Measurements from ENCODE around the gene ACVR1.
"Not testable (repeated sequence)": the region's sequence is repeated elsewhere in the genome, so short reads cannot be mapped to it uniquely, and the experiment has no call there.

The ACVR1 gene

GRCh38 chr2:157756447-157756846 is 119.7 kb downstream of the ACVR1 start:
- Mint-ChIP-seq H3K9me3 (peaks cover 32% of the 10 kb centered on the region), H3K36me3 (ENCODE audit: low read depth) (peaks cover 100% of the 10 kb centered on the region)
- intact Hi-C loops (cut with micrococcal nuclease); H3K27ac Mint-ChIP-seq; H3K4me1 Mint-ChIP-seq (ENCODE audit: low read depth); H3K27me3 Mint-ChIP-seq; H3K4me3 Mint-ChIP-seq: not testable (repeated sequence)

DNA sequence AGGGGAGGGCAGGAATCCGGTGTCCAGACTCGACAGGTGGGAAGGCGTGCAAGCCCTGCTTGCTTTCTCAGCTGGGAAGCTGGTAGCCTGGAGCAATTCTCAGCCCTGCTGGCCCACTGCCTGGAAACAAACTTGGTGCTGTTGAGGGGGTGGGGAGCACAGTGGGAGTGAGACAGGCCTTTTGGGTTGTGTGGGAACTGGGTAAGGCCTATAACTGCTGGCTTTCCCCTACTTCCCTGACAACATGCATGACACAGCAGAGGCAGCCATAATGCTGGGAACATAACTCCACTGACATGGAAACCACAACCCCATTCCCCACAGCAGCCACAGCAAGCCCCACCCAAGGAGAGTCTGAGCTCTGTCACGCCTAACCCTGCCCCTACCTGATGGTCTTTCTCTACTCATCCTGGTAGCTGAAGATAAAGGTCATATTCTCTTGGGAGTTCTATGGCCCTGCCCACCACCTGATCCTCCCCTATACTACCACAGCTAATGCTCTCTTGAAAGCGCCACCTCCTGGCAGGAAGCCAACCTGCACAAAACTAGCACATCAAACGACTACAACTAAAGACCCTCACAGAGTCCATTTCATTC is 124.6 kb downstream of the ACVR1 start:
- peaks cover 13% of the 10 kb centered on the region for H3K9me3 Mint-ChIP-seq
- intact Hi-C loops (cut with micrococcal nuclease), result no loop called here
- H3K4me1 Mint-ChIP-seq (ENCODE audit: low read depth), result peaks cover 7% of the 10 kb centered on the region
- peaks cover 93% of the 10 kb centered on the region for H3K36me3 Mint-ChIP-seq (ENCODE audit: low read depth)
- H3K27ac Mint-ChIP-seq, result no peak overlapping the region
- no peak overlapping the region for H3K4me3 Mint-ChIP-seq
- H3K27me3 Mint-ChIP-seq, result no peaks in the 10 kb centered on the region

DNA sequence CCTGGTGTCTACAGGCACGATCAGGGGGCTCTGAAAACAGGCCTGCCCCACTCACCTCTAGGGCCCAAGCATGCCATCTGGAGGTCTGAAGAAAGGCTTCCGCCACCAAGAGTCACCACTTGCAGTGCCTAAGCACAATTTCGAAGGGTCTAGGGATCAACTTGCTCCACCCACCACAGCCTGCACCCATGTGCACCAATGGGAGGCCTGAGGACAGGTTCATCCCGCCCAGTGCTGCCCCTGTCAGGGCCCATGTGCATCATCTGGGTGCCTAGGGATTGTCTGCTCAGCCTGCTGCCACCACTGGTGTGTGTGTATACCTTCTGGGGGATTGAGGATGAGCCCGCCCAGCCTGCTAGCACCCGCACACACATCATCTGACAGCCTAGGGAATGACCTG is 126.4 kb downstream of the ACVR1 start:
- Mint-ChIP-seq H3K9me3 (no peaks in the 10 kb centered on the region), H3K4me3 (no peak overlapping the region), H3K36me3 (ENCODE audit: low read depth) (peaks cover 86% of the 10 kb centered on the region), H3K27ac (no peak overlapping the region), H3K27me3 (no peaks in the 10 kb centered on the region), H3K4me1 (ENCODE audit: low read depth) (peaks cover 7% of the 10 kb centered on the region)
- intact Hi-C loops (cut with micrococcal nuclease), result no loop called here

- H3K27me3 Mint-ChIP-seq, result no peaks in the 10 kb centered on the region
These were observed 127.6 kb downstream of the ACVR1 start for GRCh38 chr2:157748371-157749142.

GRCh38 chr2:157747695-157748370 is 128.3 kb downstream of the ACVR1 start:
- peaks cover 80% of the 10 kb centered on the region for H3K36me3 Mint-ChIP-seq (ENCODE audit: low read depth)

More at GRCh38 chr2:157748371-157749142, 127.6 kb downstream of the ACVR1 start:
- H3K27ac Mint-ChIP-seq, result no peak overlapping the region
- intact Hi-C loops (cut with micrococcal nuclease), result no loop called here
- peaks cover 81% of the 10 kb centered on the region for H3K36me3 Mint-ChIP-seq (ENCODE audit: low read depth)
- H3K9me3 Mint-ChIP-seq, result no peaks in the 10 kb centered on the region
- H3K4me3 Mint-ChIP-seq, result no peak overlapping the region
- peaks cover 7% of the 10 kb centered on the region for H3K4me1 Mint-ChIP-seq (ENCODE audit: low read depth)

DNA sequence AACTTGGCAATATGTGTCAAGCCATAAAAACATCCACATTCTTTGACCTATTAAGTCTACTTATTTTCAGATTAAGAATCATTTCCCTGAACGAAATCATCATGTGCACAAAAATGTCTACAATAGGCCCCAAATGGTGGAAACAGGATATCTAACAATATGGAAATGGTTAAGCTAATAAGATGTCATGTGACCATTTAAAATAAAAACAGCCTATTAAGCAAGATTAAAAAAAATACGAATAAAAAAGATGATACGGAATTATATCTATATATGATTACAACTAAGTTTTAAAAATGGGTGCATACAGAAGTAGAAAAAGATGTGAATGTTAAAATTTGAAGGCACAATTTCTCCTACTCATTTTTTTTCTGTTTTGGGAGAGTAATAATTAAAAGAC is 128.8 kb downstream of the ACVR1 start:
- intact Hi-C loops (cut with micrococcal nuclease), result no loop called here
- Mint-ChIP-seq H3K36me3 (ENCODE audit: low read depth) (peaks cover 80% of the 10 kb centered on the region), H3K27ac (no peak overlapping the region), H3K9me3 (no peaks in the 10 kb centered on the region), H3K27me3 (no peaks in the 10 kb centered on the region), H3K4me3 (no peak overlapping the region), H3K4me1 (ENCODE audit: low read depth) (peaks cover 7% of the 10 kb centered on the region)

More at GRCh38 chr2:157747695-157748370, 128.3 kb downstream of the ACVR1 start:
- Mint-ChIP-seq H3K4me3 (no peak overlapping the region), H3K9me3 (no peaks in the 10 kb centered on the region), H3K4me1 (ENCODE audit: low read depth) (peaks cover 7% of the 10 kb centered on the region), H3K27ac (no peak overlapping the region), H3K27me3 (no peaks in the 10 kb centered on the region)
- intact Hi-C loops (cut with micrococcal nuclease), result no loop called here

- H3K4me3 Mint-ChIP-seq, result no peak overlapping the region
- H3K27ac Mint-ChIP-seq, result no peak overlapping the region
- no peaks in the 10 kb centered on the region for H3K27me3 Mint-ChIP-seq
- H3K4me1 Mint-ChIP-seq (ENCODE audit: low read depth), result no peaks in the 10 kb centered on the region
- intact Hi-C loops (cut with micrococcal nuclease), result no loop called here
- H3K9me3 Mint-ChIP-seq, result no peaks in the 10 kb centered on the region
- peaks cover 80% of the 10 kb centered on the region for H3K36me3 Mint-ChIP-seq (ENCODE audit: low read depth)
These were observed 129.7 kb downstream of the ACVR1 start for GRCh38 chr2:157746234-157746950.

DNA sequence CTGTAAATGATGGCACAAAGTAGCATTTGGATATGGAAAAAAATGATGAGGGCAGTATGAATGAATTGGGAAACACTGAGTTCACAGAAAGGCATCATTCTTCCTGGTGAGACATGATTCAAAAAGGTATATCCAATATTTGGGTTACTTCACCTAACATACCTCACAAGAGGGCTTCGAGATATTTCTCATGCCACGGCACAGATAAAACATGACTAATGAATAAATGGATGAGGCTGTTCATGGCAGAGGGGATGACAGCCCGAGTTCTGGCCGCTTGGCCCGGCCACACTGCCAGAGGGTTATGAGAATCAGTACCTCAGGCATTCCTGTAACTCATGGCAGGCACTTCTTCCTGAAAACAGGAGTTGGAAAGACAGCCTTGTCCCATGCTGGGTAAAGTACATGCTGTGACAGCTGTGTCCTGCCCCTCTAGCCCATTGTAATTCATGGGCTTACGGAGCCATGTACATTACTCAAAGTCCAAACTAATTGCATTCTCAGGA is 131.5 kb downstream of the ACVR1 start:
- Mint-ChIP-seq H3K4me1 (ENCODE audit: low read depth) (no peaks in the 10 kb centered on the region), H3K36me3 (ENCODE audit: low read depth) (peaks cover 80% of the 10 kb centered on the region), H3K27ac (no peak overlapping the region), H3K9me3 (no peaks in the 10 kb centered on the region), H3K27me3 (no peaks in the 10 kb centered on the region), H3K4me3 (no peak overlapping the region)
- intact Hi-C loops (cut with micrococcal nuclease), result no loop called here

DNA sequence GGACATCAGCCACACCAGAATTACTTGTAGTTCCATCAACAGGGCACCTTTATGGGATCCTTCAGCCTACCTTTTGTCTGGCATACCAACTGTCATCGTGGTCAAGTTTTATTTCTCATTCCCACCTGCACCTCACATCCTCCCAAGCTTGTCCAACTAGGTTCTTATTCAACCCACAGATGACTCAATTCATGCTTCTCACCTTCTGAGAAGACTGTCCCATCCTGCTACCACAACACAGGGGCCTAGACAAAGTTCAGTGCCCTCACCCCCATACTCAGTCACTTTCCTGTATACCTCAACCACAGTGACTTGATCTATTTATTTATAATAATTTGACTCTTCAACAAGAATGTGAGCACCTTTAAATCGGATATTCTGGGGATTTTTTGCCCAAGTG is 133.1 kb downstream of the ACVR1 start:
- Mint-ChIP-seq H3K27ac (no peak overlapping the region), H3K9me3 (no peaks in the 10 kb centered on the region), H3K36me3 (ENCODE audit: low read depth) (peaks cover 75% of the 10 kb centered on the region), H3K4me3 (no peak overlapping the region), H3K27me3 (no peaks in the 10 kb centered on the region), H3K4me1 (ENCODE audit: low read depth) (no peaks in the 10 kb centered on the region)
- intact Hi-C loops (cut with micrococcal nuclease), result no loop called here

GRCh38 chr2:157741819-157742484 is 134.2 kb downstream of the ACVR1 start:
- intact Hi-C loops (cut with micrococcal nuclease), result no loop called here
- no peaks in the 10 kb centered on the region for H3K9me3 Mint-ChIP-seq
- peaks cover 77% of the 10 kb centered on the region for H3K36me3 Mint-ChIP-seq (ENCODE audit: low read depth)
- no peak overlapping the region for H3K4me3 Mint-ChIP-seq
- no peak overlapping the region for H3K27ac Mint-ChIP-seq
- no peaks in the 10 kb centered on the region for H3K27me3 Mint-ChIP-seq
- H3K4me1 Mint-ChIP-seq (ENCODE audit: low read depth), result no peaks in the 10 kb centered on the region

GRCh38 chr2:157737656-157738055 is 138.5 kb downstream of the ACVR1 start:
- Mint-ChIP-seq H3K9me3 (no peaks in the 10 kb centered on the region), H3K4me3 (no peak overlapping the region), H3K27ac (no peak overlapping the region), H3K36me3 (ENCODE audit: low read depth) (peaks cover 90% of the 10 kb centered on the region), H3K4me1 (ENCODE audit: low read depth) (no peaks in the 10 kb centered on the region), H3K27me3 (no peaks in the 10 kb centered on the region)
- intact Hi-C loops (cut with micrococcal nuclease), result no loop called here

DNA sequence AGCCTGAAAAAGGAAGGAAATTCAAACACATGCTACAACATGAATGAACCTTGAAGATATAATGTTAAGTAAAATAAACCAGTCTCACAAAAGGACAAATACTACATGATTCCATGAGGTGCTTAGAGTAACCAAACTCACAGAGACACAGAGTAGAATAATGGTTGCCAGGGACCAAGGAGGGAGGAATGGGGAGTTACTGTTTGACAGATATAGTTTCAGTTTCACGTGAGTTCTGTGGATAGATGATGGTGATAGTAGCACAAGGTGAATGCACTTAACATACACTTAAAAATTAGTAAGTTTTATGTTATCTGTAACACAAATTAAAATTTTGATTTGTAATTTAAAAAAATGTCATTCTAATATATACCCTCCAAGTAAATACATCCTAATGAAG is 140.6 kb downstream of the ACVR1 start:
- Mint-ChIP-seq H3K9me3 (no peaks in the 10 kb centered on the region), H3K27me3 (no peaks in the 10 kb centered on the region), H3K4me1 (ENCODE audit: low read depth) (no peaks in the 10 kb centered on the region), H3K36me3 (ENCODE audit: low read depth) (peaks cover 80% of the 10 kb centered on the region), H3K27ac (no peak overlapping the region), H3K4me3 (no peak overlapping the region)
- intact Hi-C loops (cut with micrococcal nuclease), result no loop called here

DNA sequence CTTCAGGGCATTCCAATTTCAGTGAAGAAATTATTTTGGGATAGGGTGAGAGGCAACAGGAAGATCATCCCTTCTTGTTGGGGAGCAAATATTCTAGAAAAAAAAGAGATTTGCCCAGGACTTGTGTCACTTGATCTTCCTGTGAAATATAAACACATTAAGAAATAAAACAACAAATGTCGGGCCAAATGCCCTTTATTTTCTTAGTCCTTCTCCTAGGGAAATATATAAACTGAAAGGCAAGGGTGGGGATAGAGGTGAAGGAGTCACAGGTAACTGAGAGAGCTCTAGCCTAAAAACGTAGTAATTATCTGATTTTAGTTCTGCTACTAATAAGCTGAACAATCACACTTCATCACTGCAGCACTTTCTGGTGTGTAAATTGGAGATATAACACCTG is 142.9 kb downstream of the ACVR1 start:
- Mint-ChIP-seq H3K27me3 (no peaks in the 10 kb centered on the region), H3K4me1 (ENCODE audit: low read depth) (no peaks in the 10 kb centered on the region), H3K4me3 (no peak overlapping the region), H3K36me3 (ENCODE audit: low read depth) (peaks cover 77% of the 10 kb centered on the region), H3K9me3 (peaks cover 14% of the 10 kb centered on the region), H3K27ac (no peak overlapping the region)
- intact Hi-C loops (cut with micrococcal nuclease), result no loop called here

All from dendritic cell treated with granulocyte-macrophage colony-stimulating factor and Interleukin-4, amounts not matched to agents 40 ng/mL and 50 ng/mL, for 4 days (primary cell).